HepG2 (cell line): ENCODE measurements around the gene DYDC2. TPM values are rescaled to one million over a fixed set of nuclear protein-coding genes. Genes with fewer than 3 reads are reported as not detected.

Experiments
- TBP ChIP-seq: sonication (generic); formaldehyde crosslinking; IDR thresholded peaks from 2 replicates; pipeline ENCODE4 v1.5.0; 2020; ENCODE audit warnings: missing genetic modification reagents
- THYN1 ChIP-seq: sonication (generic); formaldehyde crosslinking; IDR thresholded peaks from 2 replicates; pipeline ENCODE4 v1.8.1; 2023; ENCODE audit warnings: low read depth, mild to moderate bottlenecking, moderate library complexity, missing genetic modification reagents, borderline replicate concordance
- TMF1 ChIP-seq: sonication (generic); formaldehyde crosslinking; IDR thresholded peaks from 2 replicates; pipeline ENCODE4 v1.8.1; 2022; ENCODE audit warnings: low read depth, missing genetic modification reagents
- YEATS4 ChIP-seq: sonication (generic); formaldehyde crosslinking; IDR thresholded peaks from 2 replicates; pipeline ENCODE4 v1.4.0; 2020; ENCODE audit warnings: missing genetic modification reagents, borderline replicate concordance
- ZKSCAN8 ChIP-seq: IDR thresholded peaks from 2 replicates; pipeline ENCODE4 v1.6.1; 2016; ENCODE audit warnings: borderline replicate concordance, missing genetic modification reagents, missing compliant biosample characterization
- ZNF251 ChIP-seq: sonication (generic); formaldehyde crosslinking; IDR thresholded peaks from 2 replicates; pipeline ENCODE4 v1.9.0; 2021; ENCODE audit warnings: mild to moderate bottlenecking, missing genetic modification reagents
- ZNF382 ChIP-seq: sonication (generic); formaldehyde crosslinking; IDR thresholded peaks from 2 replicates; pipeline ENCODE4 v1.5.0; 2020; ENCODE audit warnings: missing genetic modification reagents, mild to moderate bottlenecking, borderline replicate concordance
- ZNF446 ChIP-seq: sonication (generic); formaldehyde crosslinking; IDR thresholded peaks from 2 replicates; pipeline ENCODE4 v1.5.0; 2020; ENCODE audit warnings: mild to moderate bottlenecking, missing genetic modification reagents
- polyA plus RNA-seq, 8 experiments: library from polyadenylated mRNA; depleted of rRNA in 3 of 8; stranded (reverse) in 7 of 8; unstranded in 1 of 8; fragments of >200 nt; fragmentation: Illumina TruSeq in 4 of 8; extraction: Trizol in 4 of 8; gene quantifications; 2 replicates each; pipeline versions ENCODE4 v1.2.1 to v1.2.3, GENCODE V29; 2011 to 2016; ENCODE audit warnings: low read depth in 4 of 8, missing spikeins in 1 of 8, mixed read lengths in 1 of 8; ENCODE audit not compliant: insufficient read depth in 1 of 8
- total RNA-seq, 5 experiments: library from RNA; depleted of rRNA; stranded (reverse); fragments of >200 nt; fragmentation: Illumina TruSeq; extraction: Trizol; gene quantifications; 2 replicates each; pipeline ENCODE4 v1.2.3, GENCODE V29; 2016; ENCODE audit warnings: low read depth in 1 of 5
- TF ChIP-seq, protein P1 (sequence below): sonication (generic); formaldehyde crosslinking; IDR thresholded peaks from 2 replicates; pipeline ENCODE4 v1.8.0; 2022; ENCODE audit warnings: missing genetic modification reagents, mild to moderate bottlenecking, inconsistent platforms, borderline replicate concordance
- TF ChIP-seq, protein P2 (sequence below): sonication (generic); formaldehyde crosslinking; IDR thresholded peaks from 2 replicates; pipeline ENCODE4 v1.8.1; 2022; ENCODE audit warnings: low read depth, mild to moderate bottlenecking, missing genetic modification reagents

The DYDC2 gene
- total and polyA plus RNA-seq, 2 of the 13 experiments (the other 11 are each of a cell fraction or from before 2014, with no cell fraction given), result 0.98 to 2.3 TPM

DNA sequence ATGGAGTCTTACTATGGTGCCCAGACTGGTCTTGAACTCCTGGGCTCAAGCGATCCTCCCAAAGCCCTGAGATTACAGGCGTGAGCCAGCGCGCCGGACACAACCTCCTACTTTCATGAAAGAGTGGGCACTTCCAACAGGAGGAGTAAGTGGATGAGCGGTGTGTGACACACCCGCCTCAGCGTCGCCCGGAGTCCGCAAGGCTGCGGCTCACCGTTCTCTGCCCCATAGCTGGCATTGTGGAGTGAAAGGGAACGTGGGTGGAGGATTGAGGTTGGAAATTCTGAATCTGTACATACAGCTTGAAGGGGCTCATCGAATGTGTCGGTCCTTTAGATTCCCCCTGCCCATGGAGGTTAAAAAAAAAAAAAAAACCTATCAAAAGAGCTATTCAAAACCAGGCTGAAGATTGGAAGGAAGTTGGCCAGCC is 51.2 kb downstream of the DYDC2 start (continued):
- TF ChIP-seq, protein P1, sequence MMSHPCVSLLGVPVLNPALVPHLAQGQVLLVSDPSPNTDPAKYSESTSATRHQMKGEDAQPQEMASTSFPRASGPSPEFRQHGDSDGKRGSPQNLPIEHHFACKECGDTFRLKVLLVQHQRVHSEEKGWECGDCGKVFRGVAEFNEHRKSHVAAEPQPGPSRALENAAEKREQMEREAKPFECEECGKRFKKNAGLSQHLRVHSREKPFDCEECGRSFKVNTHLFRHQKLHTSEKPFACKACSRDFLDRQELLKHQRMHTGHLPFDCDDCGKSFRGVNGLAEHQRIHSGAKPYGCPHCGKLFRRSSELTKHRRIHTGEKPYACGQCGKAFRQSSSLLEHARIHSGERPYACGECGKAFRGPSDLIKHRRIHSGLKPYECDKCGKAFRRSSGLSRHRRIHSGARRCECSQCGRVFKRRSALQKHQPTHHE (CRISPR knock-in tag), result no peak
- TF ChIP-seq ZNF382 (CRISPR knock-in tag) (no peak), ZNF251 (CRISPR knock-in tag) (peak; percentile 46; the same call in 1 of the 2 replicates), TBP (CRISPR knock-in tag) (no peak), THYN1 (no peak), ZNF446 (CRISPR knock-in tag) (no peak), ZKSCAN8 (CRISPR knock-in tag) (no peak), TMF1 (CRISPR knock-in tag) (no peak), YEATS4 (no peak)
- TF ChIP-seq, protein P2, sequence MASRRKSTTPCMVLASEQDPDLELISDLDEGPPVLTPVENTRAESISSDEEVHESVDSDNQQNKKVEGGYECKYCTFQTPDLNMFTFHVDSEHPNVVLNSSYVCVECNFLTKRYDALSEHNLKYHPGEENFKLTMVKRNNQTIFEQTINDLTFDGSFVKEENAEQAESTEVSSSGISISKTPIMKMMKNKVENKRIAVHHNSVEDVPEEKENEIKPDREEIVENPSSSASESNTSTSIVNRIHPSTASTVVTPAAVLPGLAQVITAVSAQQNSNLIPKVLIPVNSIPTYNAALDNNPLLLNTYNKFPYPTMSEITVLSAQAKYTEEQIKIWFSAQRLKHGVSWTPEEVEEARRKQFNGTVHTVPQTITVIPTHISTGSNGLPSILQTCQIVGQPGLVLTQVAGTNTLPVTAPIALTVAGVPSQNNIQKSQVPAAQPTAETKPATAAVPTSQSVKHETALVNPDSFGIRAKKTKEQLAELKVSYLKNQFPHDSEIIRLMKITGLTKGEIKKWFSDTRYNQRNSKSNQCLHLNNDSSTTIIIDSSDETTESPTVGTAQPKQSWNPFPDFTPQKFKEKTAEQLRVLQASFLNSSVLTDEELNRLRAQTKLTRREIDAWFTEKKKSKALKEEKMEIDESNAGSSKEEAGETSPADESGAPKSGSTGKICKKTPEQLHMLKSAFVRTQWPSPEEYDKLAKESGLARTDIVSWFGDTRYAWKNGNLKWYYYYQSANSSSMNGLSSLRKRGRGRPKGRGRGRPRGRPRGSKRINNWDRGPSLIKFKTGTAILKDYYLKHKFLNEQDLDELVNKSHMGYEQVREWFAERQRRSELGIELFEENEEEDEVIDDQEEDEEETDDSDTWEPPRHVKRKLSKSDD (CRISPR knock-in tag), result no peak
